T-cell (primary cell): ENCODE measurements around the gene RNASET2. TPM values are rescaled to one million over a fixed set of nuclear protein-coding genes. Genes with fewer than 3 reads are reported as not detected.

Experiments
- ATAC-seq, 4 experiments: fragments of 200-7000 bp in 3 of 4; fragments of 150-1000 bp in 1 of 4; cut with Tn5 transposase; replicated peaks in 1 of 4; 1 replicate in 3 of 4; 2 replicates in 1 of 4; pipeline ENCODE4 v1.10.0; 2021; ENCODE audit warnings: moderate library complexity in 3 of 4, mild to moderate bottlenecking in 2 of 4, moderate number of reproducible peaks in 1 of 4
- CTCF ChIA-PET, 2 donors: fragments of 300-600 bp; sonication (Branson Sonifier 250); formaldehyde crosslinking; loops; one replicate each; lab custom pipeline; 2022; ENCODE audit warnings: antibody characterized with exemption in 2 of 2; lab: Charles Lee
- POLR2A ChIA-PET, 2 donors: fragments of 300-600 bp; sonication (Branson Sonifier 250); formaldehyde crosslinking; loops; one replicate each; lab custom pipeline; 2022; ENCODE audit warnings: antibody characterized with exemption in 2 of 2; lab: Charles Lee
- DNase-seq, 35 experiments: peaks; one replicate each; pipeline versions ENCODE4 v3.0.0 to v3.0.0-alpha.2; 2013 to 2023
- H3K27ac ChIP-seq: one replicate; pipeline ENCODE4 v1.5.1; 2013; ENCODE audit warnings: low read length
- H3K27me3 ChIP-seq, 2 experiments: replicated peaks in 1 of 2; 1 replicate in 1 of 2; 2 replicates in 1 of 2; pipeline versions ENCODE4 v1.6.1 to v1.7.0; 2013; ENCODE audit warnings: low read length in 1 of 2, mixed read lengths in 1 of 2; ENCODE audit not compliant: control insufficient read depth in 2 of 2, insufficient read depth in 2 of 2; ENCODE audit errors: extremely low read depth in 1 of 2
- H3K36me3 ChIP-seq, 2 donors: 1 replicate in 1 of 2; 2 replicates in 1 of 2; pipeline versions ENCODE4 v1.6.1 to v1.7.0; 2013; ENCODE audit warnings: low read length in 1 of 2; ENCODE audit not compliant: control insufficient read depth in 2 of 2, insufficient read depth in 1 of 2; ENCODE audit errors: extremely low read depth in 1 of 2
- H3K4me1 ChIP-seq, 2 experiments: 1 replicate in 1 of 2; 2 replicates in 1 of 2; pipeline versions ENCODE4 v1.6.1 to v1.7.0; 2013; ENCODE audit warnings: low read length in 2 of 2, mixed read lengths in 1 of 2; ENCODE audit not compliant: insufficient read depth in 2 of 2, control insufficient read depth in 1 of 2; ENCODE audit errors: extremely low read depth in 1 of 2
- H3K4me3 ChIP-seq, 2 donors: 1 replicate in 1 of 2; 2 replicates in 1 of 2; pipeline versions ENCODE4 v1.5.1 to v1.7.0; 2013; ENCODE audit warnings: mild to moderate bottlenecking in 2 of 2, low read length in 1 of 2, moderate library complexity in 1 of 2; ENCODE audit not compliant: control insufficient read depth in 1 of 2; ENCODE audit errors: extremely low read depth in 1 of 2
- H3K9me3 ChIP-seq: 2 replicates; pipeline ENCODE4 v1.7.0; 2013
- H3K27ac Mint-ChIP-seq, 2 donors: one replicate each; pipeline ENCODE4 v1.8.0; 2020 to 2021; ENCODE audit warnings: mild to moderate bottlenecking in 2 of 2, mixed read lengths in 2 of 2
- H3K27me3 Mint-ChIP-seq, 2 donors: one replicate each; pipeline ENCODE4 v1.8.0; 2021 to 2022; ENCODE audit warnings: mixed read lengths in 2 of 2
- H3K36me3 Mint-ChIP-seq: one replicate; pipeline ENCODE4 v1.8.0; 2021; ENCODE audit warnings: mixed read lengths
- H3K4me1 Mint-ChIP-seq, 3 donors: one replicate each; pipeline ENCODE4 v1.8.0; 2020 to 2022; ENCODE audit warnings: mixed read lengths in 3 of 3, mild to moderate bottlenecking in 1 of 3
- H3K4me3 Mint-ChIP-seq, 3 donors: one replicate each; pipeline ENCODE4 v1.8.0; 2020 to 2022; ENCODE audit warnings: mild to moderate bottlenecking in 3 of 3, mixed read lengths in 3 of 3, moderate library complexity in 3 of 3
- H3K9me3 Mint-ChIP-seq, 3 donors: one replicate each; pipeline ENCODE4 v1.8.0; 2020 to 2022; ENCODE audit warnings: mixed read lengths in 3 of 3
- WGBS: methylation state at CpG from one replicate; pipeline ENCODE4 v1.1.5; 2013; ENCODE audit warnings: missing lambda C conversion rate; ENCODE audit not compliant: insufficient coverage; 5-methylcytosine and 5-hydroxymethylcytosine counted together
- total RNA-seq, 35 experiments: library from RNA in 6 of 35; stranded (reverse) in 6 of 35; fragments of 120-200 nt in 1 of 35; gene quantifications; one replicate each; pipeline versions ENCODE4 v1.2.1 to v1.2.4 and lab custom pipeline; 2013 to 2026

RNASET2 gene
- total RNA-seq, 5 donors from 2014 or later (not counting 1 experiment from before 2014, with no cell fraction given) = 121 to 275 (median 252) TPM

DNA sequence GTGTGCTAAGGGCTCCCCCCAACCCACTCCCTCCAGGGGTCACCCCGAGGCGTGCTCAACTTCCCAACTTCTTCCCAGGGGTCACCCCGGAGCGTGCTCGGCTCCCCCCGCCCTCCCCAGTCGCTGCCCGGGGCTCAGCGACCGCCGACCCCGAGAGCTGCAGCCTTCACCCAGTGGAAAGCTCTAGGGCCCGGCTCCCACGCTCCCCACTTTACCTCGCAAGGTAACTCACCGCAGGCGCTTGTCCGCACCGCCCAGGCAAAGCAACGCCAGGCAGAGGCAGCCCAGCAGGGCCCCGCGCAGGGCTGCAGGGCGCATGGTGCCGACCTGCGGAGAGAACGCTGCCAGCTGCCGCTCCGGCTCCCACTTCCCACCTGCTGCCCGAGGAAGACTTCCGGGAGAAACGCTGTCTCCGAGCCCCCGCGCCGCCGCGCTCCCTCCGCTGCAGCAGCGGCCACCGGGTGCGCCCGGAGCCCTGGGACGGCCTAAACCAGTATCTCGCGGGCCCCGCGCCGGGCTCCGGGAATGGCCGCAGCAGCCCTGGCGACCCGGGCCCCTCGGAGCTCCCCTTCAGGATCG, 396 bp downstream of the RNASET2 start:
- under 1% methylated on average over 50 of the region's 54 CpGs for WGBS
- H3K9me3 Mint-ChIP-seq = no peaks in the 10 kb centered on the region
- peaks cover 74 to 84% (median 82%) of the 10 kb centered on the region in 3 donors for H3K4me1 Mint-ChIP-seq
- peak overlapping the region; percentile 92 for H3K4me3 Mint-ChIP-seq
- DNase-seq = peak in 3 of 35 experiments; percentile 23 to 32 (median 23)
- H3K27ac Mint-ChIP-seq = peak overlapping the region; percentile 93 to 99
- no peaks in the 10 kb centered on the region for H3K9me3 ChIP-seq
- ChIA-PET CTCF (interaction anchor here (0.9 to 1.6 kb wide), 5 partner anchors 14 to 34 kb away, joined by 3 to 10 read pairs (median 5); no protein-coding TSS in a partner anchor), POLR2A (interaction anchor here (0.6 to 1.5 kb wide), 9 partner anchors 7 to 74 kb away, joined by 3 to 5 read pairs (median 4); no protein-coding TSS in a partner anchor)
- peak overlapping the region; percentile 86 to 92 for H3K4me3 ChIP-seq
- no peaks in the 10 kb centered on the region for H3K27me3 ChIP-seq
- no peaks in the 10 kb centered on the region for H3K27me3 Mint-ChIP-seq
- peaks cover 53 to 88% of the 10 kb centered on the region in 2 experiments for H3K4me1 ChIP-seq
- peak; percentile 34 to 37 (median 36) for ATAC-seq
- peak overlapping the region; percentile 96 for H3K27ac ChIP-seq
- H3K36me3 Mint-ChIP-seq = peaks cover 17% of the 10 kb centered on the region
- peaks cover 4 to 8% of the 10 kb centered on the region in 2 donors for H3K36me3 ChIP-seq

DNA sequence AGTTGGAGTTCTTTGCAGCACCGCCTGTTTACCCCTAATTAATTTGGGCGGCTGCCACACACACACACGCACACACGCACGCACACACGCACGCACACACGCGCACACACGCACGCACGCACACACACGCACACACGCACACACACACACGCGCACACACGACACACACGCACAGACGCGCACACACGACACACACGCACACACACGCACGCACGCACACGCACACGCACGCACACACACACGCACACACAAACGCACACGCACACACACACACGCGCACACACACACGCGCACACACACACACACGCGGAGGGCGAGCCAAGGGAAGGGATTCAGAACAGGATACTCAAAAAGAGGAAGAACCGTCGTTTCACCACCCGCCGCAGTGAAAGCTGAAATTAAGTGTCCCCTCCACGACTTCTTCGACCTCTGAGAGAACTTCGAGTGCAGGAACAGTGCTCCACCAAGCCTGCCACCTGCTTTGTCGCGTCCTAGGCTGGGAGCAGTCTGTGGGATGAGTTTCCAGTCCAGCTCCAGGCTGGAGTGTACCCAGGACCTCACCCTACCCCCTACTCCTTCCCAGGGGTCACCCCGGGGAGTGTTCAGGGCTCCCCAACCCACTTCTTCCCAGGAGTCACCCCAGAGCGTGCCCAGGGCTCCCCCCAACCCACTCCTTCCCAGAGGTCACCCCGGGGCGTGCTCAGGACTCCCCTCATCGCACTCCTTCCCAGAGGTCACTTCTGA, 1.1 kb downstream of the RNASET2 start:
- peak overlapping the region; percentile 86 to 92 for H3K4me3 ChIP-seq
- ChIA-PET POLR2A (interaction anchor here in 1 of 2 donors (1.0 to 1.5 kb wide), 2 partner anchors 12 to 44 kb away, joined by 4 read pairs; no protein-coding TSS in a partner anchor), CTCF (interaction anchor here (1.2 to 1.6 kb wide), 3 partner anchors 20 to 33 kb away, joined by 3 to 5 read pairs (median 5); no protein-coding TSS in a partner anchor)
- H3K4me3 Mint-ChIP-seq = peak overlapping the region; percentile 92
- no peaks in the 10 kb centered on the region for H3K27me3 Mint-ChIP-seq
- peaks cover 51 to 91% of the 10 kb centered on the region in 2 experiments for H3K4me1 ChIP-seq
- H3K9me3 Mint-ChIP-seq = no peaks in the 10 kb centered on the region
- H3K36me3 ChIP-seq = peaks cover 4 to 13% of the 10 kb centered on the region in 2 donors
- peaks cover 24% of the 10 kb centered on the region for H3K36me3 Mint-ChIP-seq
- H3K27ac Mint-ChIP-seq = peak overlapping the region; percentile 93 to 98
- peaks cover 75 to 86% (median 83%) of the 10 kb centered on the region in 3 donors for H3K4me1 Mint-ChIP-seq
- DNase-seq (peak in 26 of 35 experiments; percentile 22 to 65 (median 38)), ATAC-seq (no peak)
- H3K27me3 ChIP-seq = no peaks in the 10 kb centered on the region
- H3K27ac ChIP-seq = peak overlapping the region; percentile 96
- no peaks in the 10 kb centered on the region for H3K9me3 ChIP-seq
- 3% methylated on average over 21 of the region's 52 CpGs for WGBS

DNA sequence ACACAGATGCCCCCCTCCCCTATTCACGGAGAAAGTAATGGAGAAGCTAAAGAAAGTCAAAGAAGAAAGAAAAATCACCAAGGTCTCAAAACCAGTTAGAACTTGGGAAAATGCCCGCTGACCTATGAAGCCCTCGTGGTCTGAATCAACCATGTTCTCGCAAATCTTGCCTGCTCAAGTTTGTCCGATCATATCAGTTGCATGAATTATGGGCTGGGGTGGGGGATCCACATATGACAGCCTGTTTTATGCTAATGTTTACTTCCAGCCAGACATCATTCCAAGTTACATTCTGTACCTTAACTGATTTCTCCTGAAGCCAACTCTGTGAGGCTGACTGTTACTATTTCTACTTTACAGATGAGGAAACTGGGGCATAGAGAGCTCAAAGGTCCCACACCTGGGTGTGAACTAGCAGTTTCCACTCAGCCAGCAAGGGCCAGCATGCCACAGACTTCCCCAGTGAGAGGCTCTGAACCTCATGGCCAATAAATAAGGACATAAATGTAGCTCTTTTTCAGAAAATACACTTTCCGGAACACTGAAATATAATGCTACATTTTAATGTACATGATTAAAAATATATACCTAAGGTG, 2.1 kb downstream of the RNASET2 start:
- DNase-seq (no peak), ATAC-seq (no peak)
- H3K27me3 ChIP-seq = no peaks in the 10 kb centered on the region
- H3K27ac Mint-ChIP-seq = peak overlapping the region; percentile 93 to 98
- WGBS = 40% methylated on average over 1 of the region's 6 CpGs
- ChIA-PET CTCF (interaction anchor here (0.6 to 2.2 kb wide), 6 partner anchors 10 to 176 kb away, joined by 3 to 14 read pairs (median 4); no protein-coding TSS in a partner anchor), POLR2A (interaction anchor here (0.5 to 1.8 kb wide), 5 partner anchors 15 to 39 kb away, joined by 3 to 8 read pairs (median 4); no protein-coding TSS in a partner anchor)
- peaks cover 75 to 82% (median 81%) of the 10 kb centered on the region in 3 donors for H3K4me1 Mint-ChIP-seq
- no peaks in the 10 kb centered on the region for H3K9me3 Mint-ChIP-seq
- no peaks in the 10 kb centered on the region for H3K9me3 ChIP-seq
- peaks cover 51 to 91% of the 10 kb centered on the region in 2 experiments for H3K4me1 ChIP-seq
- H3K36me3 Mint-ChIP-seq = peaks cover 28% of the 10 kb centered on the region
- H3K4me3 ChIP-seq = peak overlapping the region; percentile 86 to 92
- H3K4me3 Mint-ChIP-seq = peak overlapping the region; percentile 92
- H3K27me3 Mint-ChIP-seq = no peaks in the 10 kb centered on the region
- H3K36me3 ChIP-seq = peaks cover 4 to 14% of the 10 kb centered on the region in 2 donors
- H3K27ac ChIP-seq = peak overlapping the region; percentile 96

DNA sequence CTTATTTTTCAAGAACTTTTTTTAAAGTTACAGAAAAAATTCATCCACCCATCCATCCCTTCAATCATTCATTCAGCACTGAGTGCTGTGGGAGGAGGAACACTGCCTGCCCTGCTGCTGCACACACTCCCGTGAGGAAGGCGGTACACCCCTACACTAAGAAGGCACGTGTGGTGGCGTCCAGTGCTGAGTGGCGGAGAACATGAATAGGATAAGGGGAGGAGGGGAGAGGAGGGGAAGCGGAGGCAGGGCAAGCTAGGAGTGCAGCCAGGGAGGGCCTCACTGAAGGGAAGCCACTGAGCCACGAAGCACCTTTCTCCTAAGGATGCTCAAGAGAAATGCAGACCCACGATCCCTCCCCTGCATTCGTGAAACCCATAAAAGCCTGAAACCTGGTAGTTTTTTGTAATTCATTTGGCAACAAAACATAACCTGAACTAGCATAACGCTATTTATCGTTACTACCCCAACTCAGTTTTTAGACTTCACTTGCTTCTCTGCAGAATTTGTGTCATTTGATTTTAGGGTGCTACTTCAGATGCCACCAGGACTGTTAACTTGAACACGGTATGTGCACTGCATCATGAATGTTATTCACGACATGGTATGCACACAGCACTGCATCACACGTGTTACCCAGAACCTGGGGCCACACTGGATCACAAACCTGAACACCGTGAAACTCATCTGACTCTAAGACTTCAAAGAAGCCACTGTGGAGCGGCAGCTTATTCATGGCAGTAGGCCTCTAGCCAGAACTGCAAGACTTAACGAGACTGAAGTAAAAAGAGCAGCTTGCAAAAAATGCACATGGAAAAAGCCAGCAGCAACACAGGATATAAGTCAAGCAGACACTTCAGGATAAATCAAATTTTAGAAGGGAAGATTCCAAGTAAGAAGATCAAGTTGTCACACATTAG, 3.5 kb downstream of the RNASET2 start:
- H3K4me1 Mint-ChIP-seq = peaks cover 63 to 73% (median 67%) of the 10 kb centered on the region in 3 donors
- Histone ChIP-seq H3K36me3 (peaks cover 4 to 24% of the 10 kb centered on the region in 2 donors), H3K4me1 (peaks cover 41 to 83% of the 10 kb centered on the region in 2 experiments), H3K27me3 (no peaks in the 10 kb centered on the region), H3K27ac (peak overlapping the region; percentile 96), H3K4me3 (no peak overlapping the region), H3K9me3 (no peaks in the 10 kb centered on the region)
- peak overlapping the region; percentile 92 for H3K4me3 Mint-ChIP-seq
- 37% methylated on average over 7 of the region's 17 CpGs for WGBS
- POLR2A ChIA-PET = interaction anchor here in 1 of 2 donors (0.7 to 1.8 kb wide), 5 partner anchors 10 to 37 kb away, joined by 3 to 5 read pairs (median 4); no protein-coding TSS in a partner anchor
- no peaks in the 10 kb centered on the region for H3K27me3 Mint-ChIP-seq
- no peak for ATAC-seq
- peaks cover 32% of the 10 kb centered on the region for H3K36me3 Mint-ChIP-seq
- CTCF ChIA-PET = interaction anchor here (0.7 to 2.2 kb wide), 6 partner anchors 11 to 37 kb away, joined by 3 to 14 read pairs (median 4); no protein-coding TSS in a partner anchor
- H3K9me3 Mint-ChIP-seq = no peaks in the 10 kb centered on the region
- peak in 20 of 35 experiments; percentile 18 to 57 (median 34) for DNase-seq
- H3K27ac Mint-ChIP-seq = peak overlapping the region; percentile 93 to 98

DNA sequence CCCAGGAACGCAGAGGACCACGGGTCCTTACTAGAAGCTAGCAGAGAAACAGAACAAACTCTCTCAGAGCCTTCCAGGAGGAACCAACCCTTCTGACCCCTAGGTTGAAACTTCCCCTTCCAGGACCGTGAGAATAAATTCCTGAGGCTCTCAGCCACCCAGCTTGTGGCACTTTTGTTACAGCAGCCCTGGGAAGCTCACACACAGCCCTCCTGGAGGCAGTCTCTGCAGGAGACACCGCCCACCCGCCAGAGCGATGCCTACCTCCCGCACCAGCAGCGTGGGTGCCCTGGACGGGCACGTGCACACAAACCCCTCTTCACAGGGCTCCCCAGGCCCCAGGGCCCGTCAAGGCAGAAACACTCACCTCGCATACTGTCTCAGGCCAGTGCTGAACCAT, 4.2 kb downstream of the RNASET2 start:
- CTCF ChIA-PET = interaction anchor here (1.2 to 1.7 kb wide), 3 partner anchors 11 to 45 kb away, joined by 3 to 8 read pairs (median 4); no protein-coding TSS in a partner anchor
- Mint-ChIP-seq H3K9me3 (no peaks in the 10 kb centered on the region), H3K36me3 (peaks cover 39% of the 10 kb centered on the region), H3K4me1 (peaks cover 59 to 73% (median 60%) of the 10 kb centered on the region in 3 donors), H3K27ac (peak overlapping the region; percentile 93 to 98), H3K27me3 (no peaks in the 10 kb centered on the region), H3K4me3 (peak overlapping the region; percentile 92)
- no peaks in the 10 kb centered on the region for H3K27me3 ChIP-seq
- no peaks in the 10 kb centered on the region for H3K9me3 ChIP-seq
- H3K4me3 ChIP-seq = no peak overlapping the region
- peaks cover 34 to 78% of the 10 kb centered on the region in 2 experiments for H3K4me1 ChIP-seq
- no peak for ATAC-seq
- H3K27ac ChIP-seq = peak overlapping the region; percentile 96
- WGBS = 47% methylated on average over 10 of the region's 12 CpGs
- POLR2A ChIA-PET = interaction anchor here in 1 of 2 donors (0.6 kb wide), 1 partner anchor 172 kb away, joined by 3 read pairs; no protein-coding TSS in a partner anchor
- peaks cover 4 to 31% of the 10 kb centered on the region in 2 donors for H3K36me3 ChIP-seq
- DNase-seq = peak in 3 of 35 experiments; percentile 14 to 28 (median 26)
